ENCODE measurements around the gene HOXC4.

- no peak for TF ChIP-seq CTCF (IDR thresholded peaks at IDR 0.05 in 4 of 5, conservative IDR thresholded peaks at IDR 0.05 in 1 of 5)
- TF ChIP-seq POLR2A (IDR thresholded peaks at IDR 0.05), result no peak
Measured at GRCh38 chr12:54005531-54005852, 48.1 kb upstream of the HOXC4 start.
